ENCODE results near the gene SMOC2.
A peak's percentile ranks its signal among the peaks of the same experiment; 100 is the strongest.
"Not testable (repeated sequence)": the region's sequence is repeated elsewhere in the genome, so short reads cannot be mapped to it uniquely, and the experiment has no call there.

SMOC2 gene

DNA sequence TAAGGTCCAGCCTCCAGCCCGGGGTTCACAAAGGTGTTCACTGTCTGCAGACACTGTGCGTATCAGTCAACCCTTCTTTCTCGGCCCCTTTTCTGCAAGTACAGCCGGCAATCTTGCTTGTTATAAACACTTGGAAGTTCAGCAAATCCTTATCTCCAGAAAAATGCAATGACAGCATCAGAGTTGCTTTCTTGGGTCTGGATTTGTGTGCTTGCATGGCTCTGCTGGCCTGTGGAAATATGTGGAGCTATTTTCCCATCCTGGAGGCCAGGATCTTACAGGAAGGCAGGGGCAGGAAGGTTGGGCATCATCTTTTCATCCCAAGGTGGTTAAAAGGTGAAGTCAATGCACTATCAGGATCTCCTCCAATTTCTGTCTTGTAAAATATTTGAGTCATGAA lies 100.3 kb downstream of the SMOC2 start:
- DNase-seq (ENCODE audit: low spot score) = no peak

DNA sequence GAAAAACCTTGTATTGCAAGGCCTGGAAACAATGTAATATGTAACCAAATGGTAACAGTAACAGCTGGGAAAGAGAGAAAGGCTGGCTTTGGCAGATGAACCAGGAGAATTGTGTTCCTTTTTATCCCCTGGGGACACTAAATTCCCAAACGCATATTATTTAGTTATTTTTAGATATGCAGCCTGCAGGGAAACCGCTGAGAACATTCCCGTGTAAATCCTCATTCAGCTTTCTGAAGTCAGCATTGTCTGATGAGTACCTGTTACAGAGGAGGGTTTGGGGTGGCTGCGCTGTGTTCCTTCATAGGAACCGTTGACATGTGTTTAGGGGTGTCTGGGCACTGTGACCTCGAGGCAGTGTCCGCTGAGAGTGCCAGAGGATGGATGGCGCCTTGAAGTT lies 101.3 kb downstream of the SMOC2 start:
- peak; percentile 36 for DNase-seq (ENCODE audit: low spot score)

DNA sequence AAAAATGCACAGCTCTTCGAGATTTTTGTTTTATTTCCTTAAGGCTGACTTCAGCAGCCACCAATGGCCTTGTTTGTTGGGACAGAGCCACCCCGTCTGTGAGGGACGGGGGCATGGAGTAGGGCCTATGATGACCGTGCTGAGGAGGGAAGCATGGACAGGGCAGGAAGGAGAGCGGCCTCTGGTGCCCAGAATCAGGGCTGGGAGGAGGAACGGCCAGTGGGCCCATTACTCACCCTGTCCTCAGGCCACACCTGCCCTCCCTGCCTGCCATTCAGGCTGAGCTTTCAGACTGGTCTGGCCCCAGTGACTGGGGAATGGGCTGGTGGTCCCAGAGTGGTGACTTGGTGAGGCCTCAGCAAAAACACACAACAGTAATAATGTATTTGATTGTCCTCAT lies 104.4 kb downstream of the SMOC2 start:
- no peak for DNase-seq (ENCODE audit: low spot score)

DNA sequence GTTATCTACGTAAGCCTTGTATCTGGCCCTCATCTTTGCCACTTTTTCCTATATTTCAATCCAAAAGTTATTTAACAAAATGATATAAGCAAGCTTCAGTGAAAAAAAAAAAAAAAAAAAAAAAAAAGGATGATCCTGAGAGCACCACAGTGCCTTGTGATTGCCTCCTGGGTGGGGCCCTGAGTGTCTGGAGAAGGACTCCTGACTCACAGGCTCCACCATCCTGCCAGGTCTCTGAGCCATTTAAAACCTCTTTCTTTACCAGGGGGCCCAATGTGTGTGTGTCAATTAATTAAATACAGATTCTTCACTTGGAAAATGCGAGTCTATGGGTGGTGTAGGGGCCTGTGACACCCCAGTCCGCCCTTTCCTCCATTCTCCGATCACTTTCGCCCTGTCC lies 105.2 kb downstream of the SMOC2 start:
- no peak for DNase-seq (ENCODE audit: low spot score)

DNA sequence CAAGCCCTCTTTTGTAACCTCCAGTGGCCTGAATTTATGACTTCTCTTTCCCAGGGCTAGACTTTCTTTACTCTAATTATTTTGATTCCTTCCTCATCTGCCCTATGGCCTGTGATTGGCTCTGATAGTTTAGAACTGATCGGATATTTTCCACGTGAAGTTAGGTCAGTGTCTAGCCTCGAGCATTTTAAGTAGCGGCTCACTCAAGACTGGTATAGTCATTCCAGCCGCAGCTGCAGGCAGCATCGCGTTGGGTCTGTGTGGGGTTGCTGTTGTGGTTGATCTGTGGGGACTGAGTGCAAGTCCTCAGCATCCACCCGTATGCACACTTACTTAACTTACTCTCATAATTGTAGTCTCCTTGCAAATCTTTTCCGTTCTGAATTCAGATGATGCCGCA lies 105.7 kb downstream of the SMOC2 start:
- DNase-seq (ENCODE audit: low spot score) = no peak

GRCh38 chr6:168550326-168550725 lies 109.3 kb downstream of the SMOC2 start:
- DNase-seq (ENCODE audit: low spot score) = no peak

- DNase-seq (ENCODE audit: low spot score) = no peak
These were observed 113.5 kb downstream of the SMOC2 start for GRCh38 chr6:168554472-168554871.

DNA sequence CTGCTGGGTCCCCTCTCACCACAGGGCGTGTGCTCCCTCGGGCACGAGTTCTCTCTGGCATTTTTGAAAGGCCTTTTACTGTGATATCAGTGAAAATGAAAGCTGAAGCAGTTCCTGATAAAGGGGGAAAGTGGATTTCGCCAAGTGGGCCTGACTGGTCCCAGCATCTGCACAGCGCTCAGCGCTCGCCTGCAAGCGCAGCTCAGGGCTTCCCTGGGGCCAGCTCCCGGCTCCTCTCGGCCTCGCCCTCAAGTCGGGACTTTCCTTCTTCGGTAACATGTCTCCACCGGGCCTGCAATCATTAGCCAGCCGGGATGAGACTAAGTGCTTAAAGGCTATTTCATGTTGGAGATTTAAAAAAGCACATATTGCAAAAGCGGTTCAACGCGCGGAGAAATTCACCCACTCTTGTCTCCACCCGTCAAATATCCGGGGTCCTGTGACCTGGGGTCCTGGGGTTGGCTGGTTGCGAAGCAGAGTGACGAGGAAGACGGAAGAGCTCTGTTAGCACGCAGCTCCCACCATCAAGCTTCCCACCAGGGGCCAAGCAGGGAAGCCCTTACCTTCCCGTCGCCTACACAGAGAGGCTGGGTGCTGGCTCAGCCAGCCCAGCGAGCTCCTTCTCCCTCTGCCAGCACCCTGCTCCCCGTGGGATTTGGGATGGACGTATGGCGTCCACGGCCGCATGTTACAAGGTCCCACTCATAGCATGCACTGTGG lies 114.1 kb downstream of the SMOC2 start:
- no peak for DNase-seq (ENCODE audit: low spot score)

- no peak for DNase-seq (ENCODE audit: low spot score)
These were observed 114.8 kb downstream of the SMOC2 start for GRCh38 chr6:168555618-168556273.

DNA sequence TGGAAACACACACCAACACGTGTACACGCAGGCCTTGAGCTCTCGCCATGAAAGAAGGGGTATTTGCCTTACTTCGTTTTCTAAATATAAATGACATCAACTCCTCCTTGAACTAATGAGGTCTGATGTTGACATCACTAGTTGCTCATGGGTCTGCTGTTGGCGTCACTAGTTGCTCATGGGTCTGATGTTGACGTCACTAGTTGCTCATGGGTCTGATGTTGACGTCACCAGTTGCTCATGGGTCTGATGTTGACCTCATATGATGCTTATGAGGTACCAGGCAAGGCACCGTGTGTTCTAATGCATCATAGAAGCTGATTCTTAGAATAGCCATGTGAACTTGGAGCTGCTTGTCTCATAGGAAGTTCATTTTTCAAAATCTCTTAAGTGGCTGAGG lies 116.5 kb downstream of the SMOC2 start:
- no peak for DNase-seq (ENCODE audit: low spot score)

GRCh38 chr6:168558686-168559085 lies 117.7 kb downstream of the SMOC2 start:
- DNase-seq (ENCODE audit: low spot score) = no peak

GRCh38 chr6:168559574-168560098 lies 118.7 kb downstream of the SMOC2 start:
- no peak for DNase-seq (ENCODE audit: low spot score)

DNA sequence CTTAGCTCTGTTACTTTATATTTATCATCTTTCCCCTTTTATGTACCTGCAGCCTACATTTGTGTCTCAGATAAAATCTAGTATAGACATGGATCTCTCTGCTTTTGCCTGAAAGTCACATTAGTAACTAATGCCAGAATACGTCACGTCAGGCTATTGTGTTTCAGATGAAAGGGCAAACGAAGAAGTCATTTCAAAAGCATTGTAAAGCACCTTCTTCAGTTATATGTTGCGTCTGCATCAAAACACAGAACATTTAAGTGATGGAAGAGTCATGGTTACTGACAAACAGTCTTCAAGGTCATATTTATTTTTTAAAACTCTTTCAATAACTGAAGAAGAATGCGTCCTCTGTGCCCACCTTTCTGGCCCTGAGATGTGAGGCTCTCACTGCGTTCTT lies 119.1 kb downstream of the SMOC2 start:
- no peak for DNase-seq (ENCODE audit: low spot score)

DNA sequence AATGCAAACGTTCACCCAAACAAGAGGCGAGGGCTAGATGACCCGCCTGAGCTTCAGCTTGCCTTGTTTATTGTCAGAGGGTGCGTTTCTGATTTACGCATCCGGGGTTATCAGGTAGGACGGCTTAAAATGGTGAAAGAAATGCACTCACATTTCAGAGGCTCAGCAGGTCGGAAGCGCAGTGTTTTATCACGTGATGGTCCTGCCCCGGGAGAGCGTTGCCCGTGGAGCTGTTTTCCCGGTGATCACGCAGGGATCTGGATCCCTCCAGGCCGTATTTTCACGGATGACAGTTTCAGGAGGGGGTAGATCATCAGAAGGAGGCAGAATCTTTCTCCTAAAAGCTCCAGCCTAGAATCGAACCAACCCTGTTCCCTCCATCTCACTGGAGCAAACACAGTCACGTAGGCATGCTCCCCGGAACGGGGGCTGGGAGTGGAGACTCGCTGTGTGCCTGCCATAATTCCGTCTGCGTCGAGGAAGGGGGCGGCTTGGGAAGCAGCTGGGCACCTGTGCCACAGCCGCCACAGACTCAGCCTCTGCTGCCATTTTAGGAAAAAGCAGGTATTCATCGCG lies 121.7 kb downstream of the SMOC2 start:
- no peak for DNase-seq (ENCODE audit: low spot score)

DNA sequence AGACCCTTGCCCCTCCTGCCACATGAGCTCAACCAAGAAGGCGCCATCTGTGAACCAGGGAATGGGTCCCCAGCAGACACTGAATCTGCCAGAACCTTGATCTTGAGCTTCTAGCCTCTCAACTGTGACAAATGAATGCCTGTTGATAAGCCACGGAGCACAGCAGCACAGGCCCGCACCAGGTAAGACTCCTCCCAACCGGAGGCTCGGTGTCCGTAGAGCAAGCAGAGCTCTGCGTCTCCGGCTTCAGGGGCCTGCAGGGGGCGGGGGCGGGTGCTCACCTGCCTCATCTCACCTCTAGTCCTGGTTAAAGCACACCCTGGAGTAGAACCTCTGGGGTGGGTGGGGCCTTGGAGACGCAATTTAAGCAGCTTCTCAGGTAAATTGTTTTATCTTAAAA lies 122.7 kb downstream of the SMOC2 start:
- DNase-seq (ENCODE audit: low spot score) = no peak

DNA sequence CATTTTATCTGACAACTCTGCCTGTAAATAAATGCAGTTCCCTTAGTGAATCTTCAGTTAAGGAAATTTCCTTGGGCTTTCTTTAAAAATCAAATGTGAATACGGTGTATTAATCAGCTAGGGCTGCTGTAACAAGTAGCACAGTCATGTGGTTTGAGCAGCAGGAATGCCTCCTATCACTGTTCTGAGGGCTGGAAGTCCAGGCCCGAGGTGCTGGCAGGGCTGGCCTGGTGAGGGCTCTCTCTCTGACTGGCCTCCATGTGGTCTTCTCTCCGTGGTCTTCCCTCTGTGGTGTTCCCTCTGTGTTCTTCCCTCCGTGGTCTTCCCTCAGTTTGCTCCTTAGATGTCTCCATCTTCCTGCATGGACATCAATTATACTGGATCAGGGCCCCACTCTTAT lies 124.1 kb downstream of the SMOC2 start:
- no peak for DNase-seq (ENCODE audit: low spot score)

DNA sequence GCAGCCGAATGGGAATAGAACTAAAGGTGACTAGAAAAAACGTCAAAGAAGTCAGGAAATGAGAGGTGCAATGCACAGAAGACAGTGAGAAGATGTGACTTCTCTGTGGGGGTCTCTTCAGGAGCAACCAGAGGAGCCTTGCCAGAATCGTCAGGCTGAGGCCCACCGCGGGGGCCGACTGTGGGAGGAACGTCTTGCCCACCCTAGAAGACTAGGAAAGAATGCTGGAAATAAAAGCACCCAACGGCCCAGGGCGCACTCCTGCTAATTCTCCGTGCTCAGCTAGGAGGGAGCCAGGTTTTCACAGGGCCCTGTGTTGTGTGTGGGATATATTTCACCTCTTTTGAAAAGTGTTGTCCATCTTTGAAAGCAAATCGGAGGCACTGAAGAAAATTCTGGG lies 129.2 kb downstream of the SMOC2 start:
- no peak for DNase-seq (ENCODE audit: low spot score)

DNA sequence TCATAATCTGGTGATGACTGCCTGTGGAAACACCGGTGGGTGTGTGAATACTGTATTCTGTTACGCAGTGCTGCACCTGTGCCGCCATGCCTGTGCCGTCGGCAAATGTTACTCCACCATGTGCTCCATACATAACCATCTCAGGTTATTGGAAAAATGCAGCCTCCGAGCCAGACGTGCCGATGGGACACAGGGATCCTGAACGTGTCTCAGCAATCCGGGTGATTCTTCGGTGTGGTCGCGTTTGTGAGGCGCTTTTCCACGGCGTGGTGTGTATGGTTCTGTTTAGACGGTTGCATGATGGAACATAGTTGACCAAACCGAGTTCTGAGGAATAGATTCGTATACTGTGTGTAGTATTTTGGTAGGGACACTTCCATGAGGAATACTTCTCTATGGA lies 130.3 kb downstream of the SMOC2 start:
- DNase-seq (ENCODE audit: low spot score) = no peak

DNA sequence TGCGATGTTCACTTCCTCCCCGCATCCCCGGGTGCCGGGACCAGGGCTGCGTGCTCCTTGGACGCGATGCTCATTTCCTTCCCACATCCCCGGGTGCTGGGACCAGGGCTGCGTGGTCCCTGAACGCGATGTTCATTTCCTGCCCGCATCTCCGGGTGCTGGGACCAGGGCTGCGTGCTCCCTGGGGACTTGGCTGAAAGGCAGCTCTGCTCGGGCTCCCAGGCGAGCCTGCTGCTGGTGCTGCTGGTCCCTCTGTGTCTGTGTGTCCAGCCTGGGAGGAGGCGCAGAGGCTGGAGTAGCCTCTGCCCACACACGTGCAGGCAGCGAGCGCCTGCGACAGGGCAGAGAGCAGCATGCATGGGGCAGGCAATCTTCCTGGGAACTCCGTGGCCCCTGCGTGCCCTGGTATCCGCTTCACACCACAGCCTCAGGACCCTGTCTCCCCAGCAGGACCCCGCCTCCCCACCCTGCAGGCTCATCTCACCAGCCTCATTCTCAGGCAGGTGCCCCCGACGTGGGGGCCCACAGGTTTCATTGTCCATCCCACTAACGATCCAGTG lies 132.4 kb downstream of the SMOC2 start:
- not testable (repeated sequence) for DNase-seq (ENCODE audit: low spot score)

GRCh38 chr6:168574075-168574698 lies 133.2 kb downstream of the SMOC2 start:
- no peak for DNase-seq (ENCODE audit: low spot score)

GRCh38 chr6:168574699-168575195 lies 133.8 kb downstream of the SMOC2 start:
- DNase-seq (ENCODE audit: low spot score) = peak; percentile 13

DNA sequence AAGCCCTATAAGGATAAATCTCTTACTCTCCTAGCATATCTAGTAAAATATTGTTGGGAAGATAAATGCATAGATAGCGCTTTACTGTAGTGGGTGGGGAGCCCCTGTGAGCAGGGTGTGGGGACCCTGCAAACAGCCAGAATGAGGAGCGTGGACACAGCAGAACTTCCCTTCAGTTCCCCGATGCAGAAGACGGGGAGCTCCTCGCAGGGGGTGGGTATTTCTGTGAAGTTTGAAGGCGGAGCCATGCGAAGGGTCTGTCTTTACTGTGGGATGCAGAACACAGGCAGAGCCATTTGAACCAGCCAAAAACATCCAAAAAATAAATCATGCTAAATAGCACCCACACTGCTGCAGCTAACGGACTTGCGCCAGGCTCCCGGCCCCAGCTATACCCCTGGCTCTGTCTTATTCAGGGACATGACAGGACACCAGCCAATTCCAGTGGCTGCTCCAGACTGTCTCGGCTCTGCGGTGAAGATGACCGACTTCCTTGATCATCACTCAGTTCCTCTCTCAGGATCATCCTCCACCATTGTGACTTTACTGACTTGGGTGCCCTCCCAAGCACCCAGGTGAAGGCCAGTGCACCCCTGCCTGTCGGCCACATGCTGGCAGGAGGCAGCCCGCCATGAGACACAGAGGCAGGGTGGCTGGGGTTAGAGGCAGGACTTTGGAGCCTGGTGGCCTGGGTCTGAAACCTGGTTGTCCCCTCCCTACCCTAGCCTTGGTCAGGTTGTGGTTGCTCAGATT lies 134.5 kb downstream of the SMOC2 start:
- no peak for DNase-seq (ENCODE audit: low spot score)
